SU-DHL-6 (cell line): Measurements from ENCODE around the gene EXOC8.

ENCODE experiments used
- CTCF ChIP-seq: fragments of 200-600 bp; sonication (generic); IDR thresholded peaks from one replicate; pipeline ENCODE4 v1.5.1; 2017; ENCODE audit warnings: antibody characterized with exemption, mild to moderate bottlenecking, low read length, moderate library complexity; ENCODE audit not compliant: insufficient read depth, poor library complexity, severe bottlenecking
- EZH2phosphoT487 ChIP-seq: fragments of 200-600 bp; sonication (generic), shearing (Covaris generic); conservative IDR thresholded peaks from 2 replicates; pipeline ENCODE4 v1.6.1; 2018; ENCODE audit warnings: mild to moderate bottlenecking, antibody characterized with exemption, low read length, moderate library complexity, mixed read lengths

DNA sequence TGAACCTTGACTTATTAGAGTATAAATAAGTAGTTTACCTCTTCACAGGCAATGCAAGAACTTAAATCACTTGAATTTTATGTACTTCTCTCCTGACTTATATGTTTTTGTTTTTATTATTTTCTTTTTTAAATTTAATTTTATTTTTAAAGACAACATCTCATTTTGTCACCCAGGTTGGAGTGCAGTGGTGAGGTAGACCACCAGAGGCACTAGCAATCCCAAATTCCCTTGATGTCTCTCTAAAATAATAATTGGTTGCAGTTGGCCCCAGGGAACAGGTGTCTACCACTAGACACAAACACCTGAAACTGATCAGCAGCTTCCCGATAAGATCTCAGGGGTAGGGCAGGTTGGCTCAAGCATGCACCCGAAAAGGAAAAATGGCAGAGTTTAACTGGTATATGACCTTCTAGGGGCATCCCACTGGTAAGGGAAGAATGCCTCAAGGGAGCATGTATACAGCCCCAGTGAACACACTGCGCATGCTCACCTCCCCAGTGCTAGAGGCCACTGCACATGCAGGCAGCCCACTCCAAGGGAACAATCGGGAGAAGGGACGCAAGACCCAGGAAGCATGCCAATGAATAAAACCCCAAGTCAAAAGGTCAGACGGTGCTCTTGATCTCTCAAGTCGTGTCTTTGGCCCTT lies 14.6 kb downstream of the EXOC8 start:
- TF ChIP-seq CTCF (no peak), EZH2phosphoT487 (no peak)
